ENCODE measurements around the gene CEACAM21. TPM values are rescaled to one million over a fixed set of nuclear protein-coding genes. Genes with fewer than 3 reads are reported as not detected.
A peak's percentile ranks its signal among the peaks of the same experiment; 100 is the strongest.

CEACAM21 gene
- total RNA-seq, 1 donor from 2014 or later, result 12.0 TPM

DNA sequence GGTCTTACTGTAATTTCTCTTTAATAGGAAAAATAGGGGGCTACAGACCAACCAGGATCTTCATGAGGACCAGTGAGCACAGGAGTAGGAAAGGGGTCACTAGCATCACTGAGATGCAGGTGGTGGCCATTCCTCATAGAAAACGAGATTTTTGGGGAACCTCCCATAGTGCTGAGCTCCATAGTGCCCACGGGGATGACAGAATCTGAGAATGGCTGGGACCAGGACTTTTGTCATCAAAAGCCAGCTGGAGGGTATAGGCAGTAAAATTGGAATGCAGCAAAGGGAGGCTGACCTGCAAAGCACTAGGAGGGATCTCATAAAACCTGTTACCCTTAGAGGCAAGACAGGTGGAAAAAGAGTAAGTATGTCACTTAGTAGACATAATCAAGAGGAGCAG lies 28.4 kb upstream of the CEACAM21 start:
- TF ChIP-seq, protein P1, sequence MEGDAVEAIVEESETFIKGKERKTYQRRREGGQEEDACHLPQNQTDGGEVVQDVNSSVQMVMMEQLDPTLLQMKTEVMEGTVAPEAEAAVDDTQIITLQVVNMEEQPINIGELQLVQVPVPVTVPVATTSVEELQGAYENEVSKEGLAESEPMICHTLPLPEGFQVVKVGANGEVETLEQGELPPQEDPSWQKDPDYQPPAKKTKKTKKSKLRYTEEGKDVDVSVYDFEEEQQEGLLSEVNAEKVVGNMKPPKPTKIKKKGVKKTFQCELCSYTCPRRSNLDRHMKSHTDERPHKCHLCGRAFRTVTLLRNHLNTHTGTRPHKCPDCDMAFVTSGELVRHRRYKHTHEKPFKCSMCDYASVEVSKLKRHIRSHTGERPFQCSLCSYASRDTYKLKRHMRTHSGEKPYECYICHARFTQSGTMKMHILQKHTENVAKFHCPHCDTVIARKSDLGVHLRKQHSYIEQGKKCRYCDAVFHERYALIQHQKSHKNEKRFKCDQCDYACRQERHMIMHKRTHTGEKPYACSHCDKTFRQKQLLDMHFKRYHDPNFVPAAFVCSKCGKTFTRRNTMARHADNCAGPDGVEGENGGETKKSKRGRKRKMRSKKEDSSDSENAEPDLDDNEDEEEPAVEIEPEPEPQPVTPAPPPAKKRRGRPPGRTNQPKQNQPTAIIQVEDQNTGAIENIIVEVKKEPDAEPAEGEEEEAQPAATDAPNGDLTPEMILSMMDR (IDR thresholded peaks at IDR 0.05), result no peak
- Mint-ChIP-seq H3K27me3 (no peaks in the 10 kb centered on the region), H3K4me3 (no peak overlapping the region), H3K27ac (peak overlapping the region; percentile 99), H3K9me3 (no peaks in the 10 kb centered on the region), H3K36me3 (ENCODE audit: low read depth) (peaks cover 13% of the 10 kb centered on the region), H3K4me1 (peaks cover 88% of the 10 kb centered on the region)
- ChIA-PET CTCF (interaction anchor here (1.1 to 5.2 kb wide), 9 partner anchors 7 to 99 kb away, joined by 3 to 60 read pairs (median 7); no protein-coding TSS in a partner anchor), POLR2A (interaction anchor here (0.5 to 5.1 kb wide), 7 partner anchors 9 to 1109 kb away, joined by 4 to 72 read pairs (median 8); partner anchors contain the start of gene CEACAM21)
- no peak for ATAC-seq (ENCODE audit: low read depth)
- intact Hi-C loops (cut with micrococcal nuclease), result loop anchor here (10.0 kb wide), 1 partner anchor 337 kb away; the partner anchor contains the start of gene ARHGEF1
- DNase-seq, result no peak

DNA sequence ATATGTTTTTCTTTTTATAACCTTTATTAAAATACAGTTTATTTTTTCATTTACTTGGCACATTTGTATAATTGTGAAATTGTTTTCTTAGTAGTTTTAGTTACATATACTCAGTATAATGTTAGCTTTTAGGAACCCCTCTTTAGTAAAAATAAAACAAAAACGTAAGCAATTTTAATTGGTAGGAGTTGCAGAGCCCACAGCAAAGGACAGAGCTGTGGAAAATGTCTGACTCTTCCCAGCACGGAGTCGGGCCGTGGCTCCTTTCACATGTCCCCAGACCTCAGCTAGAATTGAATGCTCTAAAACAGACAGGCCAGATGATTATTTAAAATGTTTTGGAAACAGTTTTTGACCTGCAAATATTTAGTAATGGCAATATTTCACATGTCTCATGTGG lies 27.9 kb upstream of the CEACAM21 start:
- Mint-ChIP-seq H3K4me3 (peak overlapping the region; percentile 28), H3K27me3 (no peaks in the 10 kb centered on the region), H3K9me3 (peaks cover 2% of the 10 kb centered on the region), H3K4me1 (peaks cover 91% of the 10 kb centered on the region), H3K36me3 (ENCODE audit: low read depth) (peaks cover 16% of the 10 kb centered on the region), H3K27ac (peak overlapping the region; percentile 99)
- ATAC-seq (ENCODE audit: low read depth), result no peak
- intact Hi-C loops (cut with micrococcal nuclease), result loop anchor here (2.0 to 10.0 kb wide), 2 partner anchors 27 to 337 kb away; partner anchors contain the start of gene ARHGEF1
- TF ChIP-seq, protein P1 (IDR thresholded peaks at IDR 0.05), result no peak
- CTCF ChIA-PET, result interaction anchor here (0.7 to 5.2 kb wide), 10 partner anchors 10 to 99 kb away, joined by 3 to 60 read pairs (median 4); no protein-coding TSS in a partner anchor
- DNase-seq, result no peak
- POLR2A ChIA-PET, result interaction anchor here (0.5 to 5.1 kb wide), 6 partner anchors 13 to 1605 kb away, joined by 3 to 72 read pairs (median 10); no protein-coding TSS in a partner anchor

DNA sequence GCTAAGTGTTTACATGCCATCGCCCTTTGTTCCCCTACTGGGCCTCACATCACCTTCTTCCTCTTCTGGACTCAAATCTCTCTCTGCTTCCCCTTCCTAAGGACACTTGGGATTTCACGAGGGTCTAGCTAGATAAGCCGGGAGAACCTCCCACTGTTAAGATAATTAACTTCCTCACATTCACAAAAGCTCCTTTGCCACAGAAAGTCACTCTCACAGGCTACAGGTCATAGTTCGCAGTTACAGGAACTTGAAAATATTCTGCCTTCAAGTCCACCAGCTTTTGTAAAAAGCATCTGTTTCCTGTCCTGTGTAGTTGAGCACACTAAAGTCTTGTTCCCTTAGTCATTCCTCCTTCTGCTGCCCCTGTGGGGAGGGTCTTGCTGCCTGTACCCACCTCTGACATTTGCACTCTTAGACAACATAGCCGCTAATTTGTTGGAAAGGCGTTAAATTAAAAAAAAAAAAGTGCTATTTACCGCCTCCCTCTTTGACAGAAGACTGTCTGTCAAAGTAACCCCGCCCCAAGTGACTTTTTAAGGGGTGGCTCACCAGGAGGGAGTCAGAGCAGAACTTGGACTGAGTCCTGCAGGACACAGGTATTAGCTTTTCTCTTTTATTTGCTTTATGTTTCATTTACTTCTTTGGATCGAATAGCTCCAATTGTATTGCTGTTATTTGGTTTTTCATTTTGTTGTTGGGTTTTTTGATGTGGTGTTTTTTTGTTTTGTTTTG lies 26.8 kb upstream of the CEACAM21 start:
- ATAC-seq (ENCODE audit: low read depth), result peak; percentile 58
- TF ChIP-seq, protein P1 (IDR thresholded peaks at IDR 0.05), result no peak
- ChIA-PET CTCF (interaction anchor here (0.7 to 5.2 kb wide), 12 partner anchors 9 to 185 kb away, joined by 3 to 60 read pairs (median 5); partner anchors contain the start of gene B9D2), POLR2A (interaction anchor here (0.7 to 5.1 kb wide), 18 partner anchors 10 to 1607 kb away, joined by 3 to 72 read pairs (median 4); partner anchors contain the start of genes B9D2, CEACAM21 and DMAC2)
- intact Hi-C loops (cut with micrococcal nuclease), result loop anchor here (1.0 to 10.0 kb wide), 4 partner anchors 14 to 336 kb away; partner anchors contain the start of gene ARHGEF1
- H3K9me3 Mint-ChIP-seq, result peaks cover 5% of the 10 kb centered on the region
- H3K4me3 Mint-ChIP-seq, result peak overlapping the region; percentile 97
- H3K36me3 Mint-ChIP-seq (ENCODE audit: low read depth), result peaks cover 23% of the 10 kb centered on the region
- H3K4me1 Mint-ChIP-seq, result peaks cover 92% of the 10 kb centered on the region
- H3K27me3 Mint-ChIP-seq, result no peaks in the 10 kb centered on the region
- peak overlapping the region; percentile 99 for H3K27ac Mint-ChIP-seq
- DNase-seq, result no peak

DNA sequence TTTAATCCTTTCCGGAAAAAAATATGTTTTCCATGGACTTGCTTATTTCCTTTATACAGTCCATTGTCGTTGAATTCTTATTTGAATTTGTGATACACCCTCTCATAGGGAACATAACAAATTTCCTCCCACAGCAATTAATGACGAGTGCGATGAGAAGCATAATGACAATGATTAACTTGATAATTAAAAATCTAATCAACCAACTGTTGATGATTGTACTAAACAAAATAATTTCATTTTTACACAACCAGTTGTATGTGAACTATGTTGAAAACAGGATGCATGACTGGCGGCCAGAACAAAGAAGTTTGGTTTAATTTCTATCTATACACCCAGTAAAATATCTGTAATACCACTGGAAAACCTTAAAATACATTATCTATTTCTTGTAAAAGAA lies 26.1 kb upstream of the CEACAM21 start:
- Mint-ChIP-seq H3K9me3 (peaks cover 5% of the 10 kb centered on the region), H3K27me3 (no peaks in the 10 kb centered on the region), H3K36me3 (ENCODE audit: low read depth) (peaks cover 31% of the 10 kb centered on the region), H3K27ac (peak overlapping the region; percentile 99), H3K4me1 (peaks cover 94% of the 10 kb centered on the region), H3K4me3 (peak overlapping the region; percentile 97)
- TF ChIP-seq, protein P1 (IDR thresholded peaks at IDR 0.05), result no peak
- intact Hi-C loops (cut with micrococcal nuclease), result loop anchor here (1.0 to 10.0 kb wide), 4 partner anchors 13 to 335 kb away; partner anchors contain the start of gene ARHGEF1
- ChIA-PET POLR2A (interaction anchor here (0.7 to 5.1 kb wide), 13 partner anchors 10 to 555 kb away, joined by 3 to 72 read pairs (median 5); partner anchors contain the start of genes B9D2, CEACAM21 and DMAC2), CTCF (interaction anchor here (0.7 to 5.2 kb wide), 8 partner anchors 9 to 186 kb away, joined by 3 to 60 read pairs (median 4); partner anchors contain the start of gene B9D2)
- DNase-seq, result no peak
- no peak for ATAC-seq (ENCODE audit: low read depth)

Data from activated B cell treated with CpG ODN at 0.5 μM for 24 hours (primary cell).